H1 (cell line): Measurements from ENCODE around the gene RBMS1. TPM values are rescaled to one million over a fixed set of nuclear protein-coding genes. Genes with fewer than 3 reads are reported as not detected.

Source experiments
- CTCF ChIA-PET: fragments of 300-600 bp; sonication (Branson Sonifier 250); formaldehyde crosslinking; loops from one replicate; lab custom pipeline; 2021; ENCODE audit not compliant: partially characterized antibody; lab: Charles Lee
- POLR2A ChIA-PET: fragments of 300-600 bp; sonication (Branson Sonifier 250); formaldehyde crosslinking; loops from one replicate; lab custom pipeline; 2021; ENCODE audit warnings: inconsistent platforms; ENCODE audit not compliant: partially characterized antibody; lab: Charles Lee
- DNase-seq, 2 experiments: peaks; one replicate each; pipeline versions ENCODE4 v3.0.0 to v3.0.0-alpha.2; 2010 to 2022; ENCODE audit warnings: low spot score in 2 of 2, low read depth in 1 of 2, mixed read lengths in 1 of 2
- FAIRE-seq: peaks from 2 replicates; lab custom pipeline; 2011; peaks lifted over from hg19 to GRCh38; lab: Jason Lieb, UNC
- H2AFZ ChIP-seq: 2 replicates; pipeline ENCODE4 v1.8.1; 2012; ENCODE audit warnings: low read length, inconsistent platforms
- H2AK5ac ChIP-seq: 2 replicates; pipeline ENCODE4 v1.6.1; 2013; ENCODE audit warnings: low read depth, low read length
- H2BK120ac ChIP-seq: replicated peaks from 2 replicates; pipeline ENCODE3; 2013; ENCODE audit warnings: low read depth, low read length, inconsistent platforms
- H2BK12ac ChIP-seq: 2 replicates; pipeline ENCODE4 v1.6.1; 2013; ENCODE audit warnings: low read depth, low read length
- H2BK15ac ChIP-seq: 2 replicates; pipeline ENCODE4 v1.6.1; 2013; ENCODE audit warnings: low read length
- H2BK20ac ChIP-seq: 2 replicates; pipeline ENCODE4 v1.6.1; 2013; ENCODE audit warnings: low read length
- H2BK5ac ChIP-seq: 2 replicates; pipeline ENCODE4 v1.6.1; 2013; ENCODE audit warnings: low read depth, low read length
- H3K14ac ChIP-seq: 2 replicates; pipeline ENCODE4 v1.6.1; 2013; ENCODE audit warnings: inconsistent platforms; ENCODE audit not compliant: insufficient read length
- H3K18ac ChIP-seq: 2 replicates; pipeline ENCODE4 v1.6.1; 2013; ENCODE audit warnings: low read length; ENCODE audit errors: extremely low read depth
- H3K23ac ChIP-seq: 2 replicates; pipeline ENCODE4 v1.6.1; 2013; ENCODE audit warnings: inconsistent platforms; ENCODE audit not compliant: insufficient read length
- H3K23me2 ChIP-seq: 2 replicates; pipeline ENCODE4 v1.6.1; 2013; ENCODE audit warnings: low read depth, low read length
- H3K27ac ChIP-seq: 2 replicates; pipeline ENCODE4 v1.6.1; 2011; ENCODE audit warnings: low read depth, low read length, inconsistent platforms
- H3K27me3 ChIP-seq, 4 experiments: replicated peaks in 1 of 4; 1 replicate in 1 of 4; 2 replicates in 3 of 4; pipeline versions ENCODE4 v1.6.1 to v1.8.1; 2011 to 2013; ENCODE audit warnings: low read length in 3 of 4, mild to moderate bottlenecking in 3 of 4, inconsistent platforms in 2 of 4, mixed read lengths in 2 of 4, moderate library complexity in 1 of 4; ENCODE audit not compliant: control insufficient read depth in 3 of 4, insufficient read depth in 3 of 4; ENCODE audit errors: extremely low read depth in 1 of 4
- H3K36me3 ChIP-seq, 4 experiments: 2 replicates each; pipeline versions ENCODE4 v1.6.1 to v1.8.1; 2011 to 2013; ENCODE audit warnings: mild to moderate bottlenecking in 4 of 4, low read length in 3 of 4, moderate library complexity in 2 of 4, control low read depth in 1 of 4, inconsistent platforms in 1 of 4; ENCODE audit not compliant: insufficient read depth in 4 of 4, control insufficient read depth in 2 of 4
- H3K4ac ChIP-seq: replicated peaks from 2 replicates; pipeline ENCODE3; 2013; ENCODE audit warnings: low read length, low read depth, mixed read lengths, inconsistent platforms; ENCODE audit not compliant: insufficient read length
- H3K4me1 ChIP-seq, 4 experiments: replicated peaks in 1 of 4; 1 replicate in 1 of 4; 2 replicates in 3 of 4; pipeline versions ENCODE4 v1.6.1 to v1.8.1; 2011 to 2013; ENCODE audit warnings: low read length in 3 of 4, inconsistent platforms in 2 of 4, mixed read lengths in 1 of 4; ENCODE audit not compliant: insufficient read depth in 4 of 4, control insufficient read depth in 3 of 4
- H3K4me2 ChIP-seq, 2 experiments: 2 replicates each; pipeline versions ENCODE4 v1.6.1 to v1.8.1; 2011 to 2013; ENCODE audit warnings: low read depth in 2 of 2, low read length in 2 of 2, control low read depth in 1 of 2, inconsistent platforms in 1 of 2, mild to moderate bottlenecking in 1 of 2; ENCODE audit not compliant: insufficient read depth in 1 of 2
- H3K4me3 ChIP-seq, 4 experiments: fragments of 200-600, 300-600 bp in 1 of 4; sonication (generic), shearing (Covaris generic), sonication (Bioruptor Twin) in 1 of 4; 2 replicates each; pipeline versions ENCODE4 v1.5.1 to v1.8.1; 2011 to 2016; ENCODE audit warnings: low read length in 4 of 4, low read depth in 3 of 4, control low read depth in 2 of 4, inconsistent platforms in 2 of 4, mild to moderate bottlenecking in 2 of 4, mixed read lengths in 1 of 4, moderate library complexity in 1 of 4; ENCODE audit not compliant: insufficient read depth in 2 of 4; ENCODE audit errors: extremely low read depth in 1 of 4
- H3K56ac ChIP-seq: replicated peaks from 2 replicates; pipeline ENCODE3; 2013; ENCODE audit warnings: low read depth, mild to moderate bottlenecking, mixed read lengths, low read length, inconsistent platforms; ENCODE audit not compliant: insufficient read length
- H3K79me1 ChIP-seq: 2 replicates; pipeline ENCODE4 v1.6.1; 2013; ENCODE audit warnings: low read depth, low read length, control low read depth
- H3K79me2 ChIP-seq, 2 experiments: 2 replicates each; pipeline versions ENCODE4 v1.6.1 to v1.8.1; 2012 to 2013; ENCODE audit warnings: low read length in 2 of 2, mild to moderate bottlenecking in 2 of 2, inconsistent platforms in 1 of 2; ENCODE audit not compliant: insufficient read depth in 2 of 2, control insufficient read depth in 1 of 2
- H3K9ac ChIP-seq, 4 experiments: replicated peaks in 1 of 4; 1 replicate in 1 of 4; 2 replicates in 3 of 4; pipeline versions ENCODE4 v1.6.1 to v1.8.1; 2011 to 2013; ENCODE audit warnings: low read depth in 3 of 4, low read length in 3 of 4, control low read depth in 2 of 4, mild to moderate bottlenecking in 2 of 4, moderate library complexity in 2 of 4, inconsistent platforms in 1 of 4; ENCODE audit errors: extremely low read depth in 1 of 4
- H3K9me3 ChIP-seq, 2 experiments: 2 replicates each; pipeline versions ENCODE4 v1.6.1 to v1.8.1; 2012 to 2013; ENCODE audit warnings: mild to moderate bottlenecking in 2 of 2, moderate library complexity in 2 of 2, control low read depth in 1 of 2, inconsistent platforms in 1 of 2, low read depth in 1 of 2, low read length in 1 of 2, mixed read lengths in 1 of 2; ENCODE audit not compliant: insufficient read depth in 2 of 2
- H4K20me1 ChIP-seq, 2 experiments: replicated peaks in 1 of 2; 2 replicates each; pipeline versions ENCODE3 to v1.8.1; 2011 to 2013; ENCODE audit warnings: inconsistent platforms in 2 of 2, low read length in 2 of 2, mild to moderate bottlenecking in 1 of 2; ENCODE audit not compliant: insufficient read depth in 2 of 2, control insufficient read depth in 1 of 2
- H4K5ac ChIP-seq: 2 replicates; pipeline ENCODE4 v1.6.1; 2013; ENCODE audit warnings: low read length, low read depth, mixed read lengths, inconsistent platforms; ENCODE audit not compliant: insufficient read length
- H4K8ac ChIP-seq: 2 replicates; pipeline ENCODE4 v1.8.0; 2013; ENCODE audit warnings: mild to moderate bottlenecking, moderate library complexity, low read length, inconsistent platforms; ENCODE audit not compliant: insufficient read depth; ENCODE audit errors: extremely low read depth
- H4K91ac ChIP-seq: replicated peaks from 2 replicates; pipeline ENCODE3; 2013; ENCODE audit warnings: low read length, mixed read lengths, inconsistent platforms; ENCODE audit not compliant: insufficient read length
- ATF3 ChIP-seq: IDR thresholded peaks from 2 replicates; pipeline ENCODE4 v1.6.1; 2011; ENCODE audit warnings: low read depth, mild to moderate bottlenecking, low read length; ENCODE audit not compliant: insufficient read depth
- BCL11A ChIP-seq, 2 experiments: IDR thresholded peaks; one replicate each; pipeline ENCODE4 v1.6.1; 2011; ENCODE audit warnings: low read depth in 2 of 2, low read length in 2 of 2, mild to moderate bottlenecking in 2 of 2
- CBX8 ChIP-seq: fragments of 300-800, 300-1000 bp; sonication (generic); IDR thresholded peaks from 2 replicates; pipeline ENCODE4 v1.7.1; 2016; ENCODE audit warnings: low read depth, low read length, borderline replicate concordance
- CEBPB ChIP-seq: IDR thresholded peaks from 2 replicates; pipeline ENCODE4 v1.6.1; 2012; ENCODE audit warnings: low read depth, low read length
- CREB1 ChIP-seq: IDR thresholded peaks from 2 replicates; pipeline ENCODE4 v1.6.1; 2012; ENCODE audit warnings: inconsistent platforms
- CTBP2 ChIP-seq: IDR thresholded peaks from 2 replicates; pipeline ENCODE4 v1.7.0; 2011; ENCODE audit warnings: borderline replicate concordance, mild to moderate bottlenecking, moderate library complexity, mixed read lengths, low read length; ENCODE audit not compliant: insufficient read depth, insufficient read length
- EGR1 ChIP-seq: IDR thresholded peaks from 2 replicates; pipeline ENCODE4 v1.6.1; 2011; ENCODE audit warnings: low read depth, low read length, borderline replicate concordance
- GTF2F1 ChIP-seq: IDR thresholded peaks from 2 replicates; pipeline ENCODE4 v1.6.1; 2012; ENCODE audit warnings: low read depth, low read length, improper control_type of control experiment, borderline replicate concordance
- KDM4A ChIP-seq: IDR thresholded peaks from one replicate; pipeline ENCODE4 v1.7.1; 2012; ENCODE audit warnings: low read depth, mild to moderate bottlenecking, moderate library complexity, low read length, inconsistent platforms; ENCODE audit not compliant: severe bottlenecking
- MAX ChIP-seq: IDR thresholded peaks from 2 replicates; pipeline ENCODE4 v1.6.1; 2012; ENCODE audit warnings: inconsistent platforms
- PHF8 ChIP-seq: fragments of 200-600 bp; sonication (generic); conservative IDR thresholded peaks from 2 replicates; pipeline ENCODE4 v1.7.1; 2012; ENCODE audit warnings: low read depth, mild to moderate bottlenecking, inconsistent platforms, low read length, moderate library complexity
- POLR2AphosphoS5 ChIP-seq: IDR thresholded peaks from 2 replicates; pipeline ENCODE4 v1.6.1; 2011; ENCODE audit warnings: low read depth, low read length
- WGBS, 2 experiments: shearing (Covaris generic) in 1 of 2; methylation state at CpG; one replicate each; pipeline versions ENCODE4 v1.1.6 to v1.1.7; 2013 to 2015; ENCODE audit warnings: low lambda C conversion rate in 2 of 2, mixed read lengths in 2 of 2, inconsistent platforms in 1 of 2, low coverage in 1 of 2, missing lambda C conversion rate in 1 of 2; ENCODE audit not compliant: insufficient replicate concordance in 2 of 2, insufficient coverage in 1 of 2, insufficient read length in 1 of 2; ENCODE audit errors: extremely low coverage in 1 of 2, missing lambda C conversion rate in 1 of 2; 5-methylcytosine and 5-hydroxymethylcytosine counted together
- polyA plus RNA-seq, 7 experiments: library from polyadenylated mRNA; depleted of rRNA in 3 of 7; stranded (reverse) in 5 of 7; unstranded in 2 of 7; fragments of >200 nt in 5 of 7; fragments of 200-250 nt in 2 of 7; gene quantifications; 1 replicate in 5 of 7; 2 replicates in 1 of 7; 4 replicates in 1 of 7; pipeline versions ENCODE4 v1.2.1 to v1.2.3, GENCODE V29; 2011 to 2013; ENCODE audit warnings: missing spikeins in 2 of 7, mixed read lengths in 2 of 7
- total RNA-seq: library from RNA; stranded (reverse); fragmentation: NEBNext Ultra II Directional; extraction: Animal tissue kit (Norgen Biotek cat#: 25700); gene quantifications from 2 replicates; pipeline ENCODE4 v1.2.1, GENCODE V29; 2021

Gene RBMS1
- total and polyA plus RNA-seq, 2 of the 8 experiments (the other 6 are each of a cell fraction or from before 2014, with no cell fraction given), result 53.7 to 60.0 TPM

GRCh38 chr2:160434254-160434948, 59.2 kb downstream of the RBMS1 start:
- ChIA-PET CTCF (interaction anchor here (0.6 to 1.3 kb wide), 4 partner anchors 23 to 110 kb away, joined by 3 to 6 read pairs (median 3); no protein-coding TSS in a partner anchor), POLR2A (interaction anchor here (3.2 kb wide), 1 partner anchor 27 kb away, joined by 13 read pairs; no protein-coding TSS in a partner anchor)
- Histone ChIP-seq H3K4me1 (no peaks in the 10 kb centered on the region), H3K14ac (no peak overlapping the region), H2AK5ac (no peak overlapping the region), H3K23me2 (no peaks in the 10 kb centered on the region), H2BK5ac (no peak overlapping the region), H3K56ac (no peak overlapping the region), H3K23ac (no peak overlapping the region), H3K9me3 (peaks cover 0 to 9% of the 10 kb centered on the region in 2 experiments; a peak in 2 of 4 replicates), H3K27me3 (no peaks in the 10 kb centered on the region), H2AFZ (no peak overlapping the region), H4K5ac (no peak overlapping the region), H2BK120ac (no peak overlapping the region), H3K18ac (no peak overlapping the region), H3K9ac (no peak overlapping the region), H4K8ac (no peak overlapping the region), H3K79me2 (peaks cover 0 to 4% of the 10 kb centered on the region in 2 experiments; a peak in 2 of 4 replicates), H4K91ac (no peak overlapping the region), H3K4me2 (no peak overlapping the region), H3K4ac (no peak overlapping the region), H2BK12ac (no peak overlapping the region), H2BK15ac (no peak overlapping the region), H4K20me1 (no peaks in the 10 kb centered on the region), H2BK20ac (no peak overlapping the region), H3K79me1 (peaks cover 2% of the 10 kb centered on the region; the same call in 1 of the 2 replicates), H3K4me3 (no peak overlapping the region), H3K36me3 (peaks cover 0 to 11% (median 6%) of the 10 kb centered on the region in 4 experiments; a peak in 3 of 8 replicates), H3K27ac (no peak overlapping the region)
- no peak for DNase-seq
- no peak for FAIRE-seq
- 91% methylated on average over 3 of the region's 3 CpGs; no CpG with 5 or more reads in 1 of the 2 experiments for WGBS, 2 experiments
- TF ChIP-seq CTBP2 (no peak), POLR2AphosphoS5 (no peak), KDM4A (no peak), MAX (no peak), ATF3 (no peak), CREB1 (no peak), PHF8 (no peak), CEBPB (no peak), BCL11A (IDR thresholded peaks at IDR 0.05; ENCODE audit: low read depth in 2 of 2, low read length in 2 of 2) (no peak), EGR1 (no peak), CBX8 (no peak), GTF2F1 (no peak)
